ENCODE data around the gene HECW1.

The HECW1 gene

DNA sequence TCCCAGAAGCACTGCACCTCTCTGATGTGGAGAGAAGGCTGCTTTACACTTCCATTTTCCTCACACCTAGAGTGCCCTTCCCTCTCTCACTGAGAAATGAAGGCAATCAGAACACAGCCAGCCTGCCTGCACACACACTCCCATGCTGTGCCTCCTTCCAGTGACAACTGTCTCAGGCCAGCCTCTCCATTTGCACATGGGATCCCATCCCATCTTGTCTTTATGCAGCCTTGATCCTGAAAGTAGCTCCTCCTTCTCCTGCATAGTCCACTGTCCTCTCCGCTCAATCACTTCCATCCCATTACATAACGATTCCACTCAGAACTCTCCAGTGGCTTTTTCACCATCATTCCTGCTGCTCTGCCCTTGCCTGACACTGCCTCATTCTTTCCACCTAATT lies 266.8 kb downstream of the HECW1 start:
- no peak for FAIRE-seq

GRCh38 chr7:43384616-43385308 lies 272.3 kb downstream of the HECW1 start:
- FAIRE-seq, result no peak

GRCh38 chr7:43385309-43385680 lies 272.8 kb downstream of the HECW1 start:
- FAIRE-seq, result no peak

DNA sequence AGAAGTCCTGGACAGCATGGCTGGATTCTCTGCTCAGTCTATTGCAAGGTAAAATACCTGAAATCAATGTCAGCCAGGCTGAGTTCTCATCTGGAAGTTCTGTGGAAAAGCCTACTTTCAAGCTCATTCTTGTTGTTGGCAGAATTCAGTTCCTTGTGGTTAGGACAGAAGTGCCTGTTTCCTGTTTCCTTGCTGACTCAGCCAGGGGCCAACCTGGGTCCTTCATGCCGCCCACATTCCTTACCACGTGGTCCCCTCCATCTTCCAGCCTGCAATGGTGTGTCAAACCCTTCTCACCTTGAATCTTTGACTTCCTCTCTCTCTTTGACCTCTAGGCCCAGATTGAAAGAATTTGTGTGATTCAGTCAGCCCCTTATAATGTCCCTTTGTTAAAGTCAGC lies 273.4 kb downstream of the HECW1 start:
- no peak for FAIRE-seq

DNA sequence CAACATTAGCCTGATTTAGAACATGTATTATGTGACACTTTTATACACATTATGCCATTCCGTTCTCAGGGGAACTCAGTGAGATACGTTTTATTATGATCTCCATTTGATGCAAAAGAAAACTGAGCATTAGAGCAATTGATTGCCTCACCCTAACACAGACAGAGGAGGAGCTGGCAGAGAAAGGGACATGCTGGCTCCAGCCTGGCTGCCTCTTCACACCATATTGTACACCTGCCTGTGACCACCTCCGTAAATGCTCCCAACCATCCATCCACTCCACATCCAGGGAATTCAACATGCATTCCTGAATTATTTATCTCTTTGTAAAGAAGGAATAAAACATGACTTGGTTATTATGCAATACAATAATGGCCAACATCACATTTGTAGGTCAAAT lies 275.5 kb downstream of the HECW1 start:
- FAIRE-seq, result no peak

DNA sequence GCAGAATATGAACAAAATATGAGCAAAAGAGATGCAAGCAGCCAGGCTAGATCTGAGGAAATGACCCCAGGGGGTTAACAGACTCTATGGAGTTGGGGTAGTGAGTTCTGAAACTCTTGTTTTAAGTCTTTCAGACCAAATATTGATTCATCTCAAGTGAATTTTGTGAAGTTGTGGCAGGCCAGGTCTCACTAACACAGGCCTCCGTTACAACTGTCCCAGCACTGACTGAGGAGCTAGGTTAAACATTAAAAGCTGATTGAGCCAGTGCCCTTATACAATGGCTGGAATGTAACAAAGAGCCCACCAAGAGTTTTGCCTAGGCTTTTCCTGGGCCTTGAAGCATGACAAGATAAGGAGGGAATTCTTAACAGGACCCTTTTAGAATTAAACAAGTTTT lies 278.1 kb downstream of the HECW1 start:
- FAIRE-seq, result no peak

DNA sequence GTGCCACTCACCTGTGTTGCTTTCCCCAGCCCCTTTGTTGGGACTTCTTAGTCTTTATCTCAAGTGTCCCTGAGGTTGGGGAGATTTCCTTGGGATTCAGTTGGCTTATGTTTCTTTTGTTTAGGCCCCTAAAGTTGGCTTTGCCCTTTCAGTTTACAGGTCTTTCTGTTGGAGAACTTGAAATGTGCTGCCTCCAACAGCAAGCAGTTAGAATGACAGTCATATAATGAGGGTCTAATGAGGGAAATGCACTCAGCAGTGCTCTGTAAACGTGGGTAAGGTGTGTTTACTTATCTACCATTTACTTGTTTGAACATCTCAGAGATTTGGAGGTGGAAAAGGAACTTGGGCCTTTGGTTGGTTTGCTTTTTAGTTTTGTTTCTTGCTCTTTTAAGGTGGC lies 279.1 kb downstream of the HECW1 start:
- FAIRE-seq, result no peak

GRCh38 chr7:43392638-43393330 lies 280.3 kb downstream of the HECW1 start:
- FAIRE-seq, result no peak

DNA sequence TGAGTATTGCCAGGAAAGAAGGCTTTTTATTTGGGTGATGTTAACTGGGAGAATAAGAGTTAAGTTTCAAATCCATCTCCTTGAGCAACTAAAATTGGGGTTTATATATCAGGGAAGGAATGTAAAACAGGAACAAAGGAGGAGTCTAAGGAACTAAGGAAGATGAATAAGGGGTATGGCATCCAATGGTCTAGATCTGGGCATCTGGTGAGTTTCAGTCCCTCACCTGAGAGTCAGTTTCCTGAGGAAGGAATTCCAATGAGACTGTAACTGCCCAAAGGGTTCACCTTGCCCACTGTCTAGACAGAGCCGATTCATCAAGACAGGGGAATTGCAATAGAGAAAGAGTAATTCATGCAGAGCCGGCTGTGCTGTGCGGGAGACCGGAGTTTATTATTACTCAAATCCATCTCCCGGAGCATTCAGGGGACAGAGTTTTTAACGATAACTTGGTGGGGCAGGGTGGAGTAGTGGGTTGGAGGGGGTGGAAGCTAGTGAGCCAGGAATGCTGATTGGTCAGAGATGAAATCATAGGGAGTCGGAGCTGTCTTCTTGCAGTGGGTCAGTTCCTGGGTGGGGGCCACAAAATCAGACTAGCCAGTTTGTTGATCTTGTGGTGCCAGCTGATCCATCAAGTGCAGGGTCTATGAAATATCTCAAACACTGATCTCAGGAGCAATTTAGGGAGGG lies 282.1 kb downstream of the HECW1 start:
- FAIRE-seq, result no peak

- FAIRE-seq, result no peak
Measured at GRCh38 chr7:43395351-43395750, 282.9 kb downstream of the HECW1 start.

DNA sequence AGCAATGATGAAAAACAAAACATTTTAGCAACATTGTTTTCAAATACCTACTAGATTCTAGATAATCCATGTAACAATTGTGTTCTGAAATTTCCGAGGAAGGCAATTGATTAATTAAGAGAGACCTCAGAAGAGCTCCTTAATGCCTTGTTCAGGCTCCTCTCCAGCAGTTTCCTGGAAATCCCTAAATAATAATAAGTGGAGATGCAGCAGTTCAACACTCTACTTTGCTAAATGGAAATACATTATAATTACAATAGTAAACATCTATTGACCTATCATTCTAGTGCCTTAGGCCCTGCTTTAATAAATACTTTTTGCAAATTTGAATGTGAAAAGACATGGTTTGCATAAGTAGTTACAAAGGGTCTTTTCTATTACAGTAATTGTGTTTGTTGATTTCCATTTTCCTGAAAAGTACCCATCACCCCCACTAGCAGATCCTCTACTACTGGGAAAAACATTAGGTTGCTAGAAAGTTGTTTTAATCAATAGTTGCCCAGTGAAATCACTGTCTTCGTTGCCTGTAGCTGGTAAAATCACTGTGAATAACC lies 283.8 kb downstream of the HECW1 start:
- FAIRE-seq, result no peak

GRCh38 chr7:43398831-43399230 lies 286.4 kb downstream of the HECW1 start:
- FAIRE-seq, result no peak

GRCh38 chr7:43405948-43406347 lies 293.5 kb downstream of the HECW1 start:
- FAIRE-seq, result no peak

DNA sequence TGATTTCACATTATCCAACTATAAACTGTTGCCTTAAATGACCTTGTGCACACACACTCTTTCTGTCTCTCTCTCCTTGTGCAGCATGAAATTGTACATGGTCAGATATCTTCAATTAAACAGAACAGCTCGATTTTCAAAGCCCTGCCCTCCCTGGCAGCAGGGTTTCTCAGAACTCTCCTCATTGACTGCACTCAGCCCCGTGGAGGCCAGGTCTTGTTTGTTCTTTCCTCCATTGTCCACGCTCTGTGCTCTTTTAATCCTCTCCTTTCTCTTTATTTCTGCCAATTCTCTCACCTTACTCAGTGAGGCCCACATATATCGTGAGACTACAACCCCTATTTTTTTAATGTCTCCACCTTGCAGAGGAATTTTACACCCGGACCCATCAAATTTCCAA lies 294.5 kb downstream of the HECW1 start:
- FAIRE-seq, result no peak

GRCh38 chr7:43408981-43409380 lies 296.5 kb downstream of the HECW1 start:
- no peak for FAIRE-seq

- FAIRE-seq, result no peak
Measured at GRCh38 chr7:43417455-43417854, 305.0 kb downstream of the HECW1 start.

DNA sequence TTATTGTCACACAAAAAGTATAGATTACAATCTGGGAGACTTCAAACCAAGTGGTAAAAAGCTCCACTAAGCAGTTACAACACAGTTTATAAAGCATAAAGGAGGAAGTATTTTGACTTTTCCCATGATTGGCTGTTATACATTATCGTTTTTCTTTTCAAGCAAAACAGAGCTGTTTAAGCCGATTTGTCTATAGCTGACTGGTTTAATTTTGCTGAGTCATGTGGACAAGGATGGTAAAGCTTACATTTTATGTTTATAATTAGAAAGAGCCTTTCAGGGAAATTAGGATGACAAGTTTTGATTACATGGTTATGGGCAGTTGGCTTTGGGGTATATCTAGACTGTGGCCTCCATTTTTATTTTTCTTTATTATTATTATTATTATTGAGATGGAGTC lies 318.0 kb downstream of the HECW1 start:
- no peak for FAIRE-seq

DNA sequence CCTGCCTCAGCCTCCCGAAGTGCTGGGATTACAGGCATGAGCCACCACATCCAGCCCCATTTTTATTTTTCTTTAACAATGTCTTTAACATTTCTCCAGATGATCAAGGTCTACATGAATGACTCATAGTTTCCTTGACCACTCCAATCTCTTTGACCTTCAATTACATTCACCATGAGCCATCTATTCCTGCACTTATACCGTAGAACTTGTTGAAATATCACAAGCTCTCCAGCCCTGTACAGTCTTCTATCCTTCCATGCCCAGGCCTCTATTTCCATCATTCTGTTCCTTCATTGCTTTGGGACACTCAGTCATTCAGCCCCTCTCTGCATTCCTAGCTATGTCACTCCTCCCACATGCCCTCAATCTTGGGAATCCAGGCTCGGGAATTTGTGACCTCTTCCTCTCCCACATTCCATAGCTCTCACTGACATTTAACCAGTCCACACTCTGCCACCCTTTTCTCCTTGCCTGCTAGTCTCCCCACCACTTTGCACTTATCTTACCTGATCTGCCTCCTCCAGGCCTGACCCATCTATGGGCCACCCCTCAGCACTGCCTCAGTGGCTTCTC lies 318.7 kb downstream of the HECW1 start:
- FAIRE-seq, result no peak

DNA sequence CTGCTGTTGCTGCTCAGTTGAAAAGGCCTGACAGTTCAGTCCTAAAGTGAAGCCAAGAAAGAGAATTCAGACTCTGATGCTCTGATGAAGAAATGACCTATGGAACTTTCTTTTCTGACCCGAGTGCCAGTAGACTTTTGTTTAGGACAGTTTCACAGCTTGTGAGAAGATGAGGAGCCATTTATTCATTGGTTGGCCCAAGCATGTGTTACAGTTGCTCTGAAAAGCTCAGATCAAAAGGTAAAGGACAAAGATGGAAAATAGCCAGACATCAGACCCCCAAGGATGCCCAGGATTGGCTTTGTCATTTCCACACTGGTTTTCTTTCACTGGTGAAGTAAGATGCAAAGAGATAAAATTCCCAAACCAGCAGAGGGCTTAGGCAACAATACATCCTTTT lies 321.2 kb downstream of the HECW1 start:
- no peak for FAIRE-seq

DNA sequence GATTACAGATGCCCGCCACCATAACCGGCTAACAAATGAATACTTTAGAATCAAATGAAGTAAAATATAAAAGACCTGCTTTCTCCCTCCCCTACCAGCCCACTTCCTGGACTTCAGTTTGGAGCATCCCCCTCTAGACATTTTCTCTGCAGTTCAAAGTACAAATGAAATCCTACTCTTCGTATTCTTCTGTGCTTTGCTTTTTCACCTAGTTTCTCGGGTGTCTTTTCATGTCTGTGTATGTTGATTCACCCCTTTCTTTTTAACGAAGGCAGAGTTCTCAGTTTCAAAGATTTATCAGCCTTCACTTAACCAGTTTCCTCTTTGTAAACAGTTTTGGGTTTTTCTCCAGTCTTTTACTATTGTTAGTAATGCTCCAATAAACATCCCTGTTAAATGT lies 324.6 kb downstream of the HECW1 start:
- no peak for FAIRE-seq

- FAIRE-seq, result no peak
Measured at GRCh38 chr7:43438897-43439479, 326.5 kb downstream of the HECW1 start.

GRCh38 chr7:43439631-43440401 lies 327.4 kb downstream of the HECW1 start:
- FAIRE-seq, result no peak
